HEK293 (cell line): ENCODE measurements around the gene GALNT9.

Experiments
- CTCF ChIP-seq: fragments of 450-650 bp; formaldehyde crosslinking; IDR thresholded peaks from 2 replicates; pipeline ENCODE4 v1.5.1; 2016; ENCODE audit warnings: missing biosample characterization, missing genetic modification characterization
- PRDM6 ChIP-seq: fragments of 450-650 bp; formaldehyde crosslinking; IDR thresholded peaks from 2 replicates; pipeline ENCODE4 v1.5.1; 2017; ENCODE audit warnings: missing biosample characterization, missing genetic modification characterization
- REPIN1 ChIP-seq: fragments of 450-650 bp; formaldehyde crosslinking; IDR thresholded peaks from 2 replicates; pipeline ENCODE4 v1.5.1; 2017; ENCODE audit warnings: missing biosample characterization, missing genetic modification characterization, low read depth
- YY1 ChIP-seq: fragments of 450-650 bp; formaldehyde crosslinking; IDR thresholded peaks from 2 replicates; pipeline ENCODE4 v1.5.1; 2018; ENCODE audit warnings: missing biosample characterization, missing genetic modification characterization
- ZBTB17 ChIP-seq: fragments of 450-650 bp; formaldehyde crosslinking; IDR thresholded peaks from 2 replicates; pipeline ENCODE4 v1.5.1; 2016; ENCODE audit warnings: missing biosample characterization, missing genetic modification characterization
- ZNF174 ChIP-seq: fragments of 450-650 bp; formaldehyde crosslinking; IDR thresholded peaks from 2 replicates; pipeline ENCODE4 v1.5.0; 2017; ENCODE audit warnings: missing biosample characterization, mild to moderate bottlenecking, missing genetic modification characterization
- ZNF274 ChIP-seq, 2 experiments: fragments of 200-500 bp in 1 of 2; fragments of 450-650 bp in 1 of 2; sonication (Bioruptor generic) in 1 of 2; formaldehyde crosslinking in 1 of 2; IDR thresholded peaks; 2 replicates each; pipeline versions ENCODE4 v1.5.1 to v1.6.1; 2014 to 2016; ENCODE audit warnings: borderline replicate concordance in 1 of 2, inconsistent platforms in 1 of 2, low read length in 1 of 2, missing biosample characterization in 1 of 2, missing genetic modification characterization in 1 of 2
- ZNF433 ChIP-seq: fragments of 450-650 bp; formaldehyde crosslinking; IDR thresholded peaks from 2 replicates; pipeline ENCODE4 v1.5.1; 2016; ENCODE audit warnings: missing biosample characterization, missing genetic modification characterization, low read depth
- ZNF513 ChIP-seq: fragments of 450-650 bp; IDR thresholded peaks from 2 replicates; pipeline ENCODE4 v1.5.1; 2018; ENCODE audit warnings: missing biosample characterization, missing genetic modification characterization
- ZNF747 ChIP-seq: fragments of 450-650 bp; formaldehyde crosslinking; IDR thresholded peaks from 2 replicates; pipeline ENCODE4 v1.5.1; 2016; ENCODE audit warnings: missing biosample characterization, missing genetic modification characterization
- ZNF768 ChIP-seq: fragments of 450-650 bp; formaldehyde crosslinking; IDR thresholded peaks from 2 replicates; pipeline ENCODE4 v1.5.1; 2018; ENCODE audit warnings: missing biosample characterization, mild to moderate bottlenecking, missing genetic modification characterization
- ZSCAN4 ChIP-seq: fragments of 450-650 bp; formaldehyde crosslinking; IDR thresholded peaks from 2 replicates; pipeline ENCODE4 v1.5.1; 2017; ENCODE audit warnings: missing biosample characterization, missing genetic modification characterization
- ZXDB ChIP-seq: fragments of 450-650 bp; formaldehyde crosslinking; IDR thresholded peaks from 2 replicates; pipeline ENCODE4 v1.5.1; 2016; ENCODE audit warnings: missing biosample characterization, missing genetic modification characterization

GRCh38 chr12:132286912-132287311 is 42.5 kb downstream of the GALNT9 start:
- TF ChIP-seq YY1 (tag by site-specific recombination) = no peak
- TF ChIP-seq ZBTB17 = no peak
- TF ChIP-seq REPIN1 (tag by site-specific recombination) = no peak
- TF ChIP-seq ZSCAN4 (tag by site-specific recombination) = no peak
- TF ChIP-seq ZXDB (tag by site-specific recombination) = no peak
- TF ChIP-seq ZNF768 (tag by site-specific recombination) = no peak; the same call in 1 of the 2 replicates
- TF ChIP-seq PRDM6 (tag by site-specific recombination) = no peak
- no peak for TF ChIP-seq CTCF
- TF ChIP-seq ZNF174 = no peak
- no peak for TF ChIP-seq ZNF747
- TF ChIP-seq ZNF513 (tag by site-specific recombination) = no peak
- TF ChIP-seq ZNF433 (tag by site-specific recombination) = no peak
- TF ChIP-seq ZNF274 (IDR thresholded peaks at IDR 0.05; ENCODE audit: low read length) = no peak
- TF ChIP-seq ZNF274 (tag by site-specific recombination; IDR thresholded peaks at IDR 0.05; ENCODE audit: borderline replicate concordance) = no peak
